Brain microvascular endothelial cell (primary cell): ENCODE data around the gene KLK2.

Source experiments
- DNase-seq: peaks from one replicate; pipeline ENCODE4 v3.0.0-alpha.2; 2020
- H3K27ac ChIP-seq: fragments of 250-450 bp; sonication (Bioruptor Pico); 2 replicates; pipeline ENCODE4 v1.5.1; 2020; ENCODE audit warnings: mild to moderate bottlenecking, moderate library complexity
- H3K27me3 ChIP-seq: fragments of 250-450 bp; sonication (Bioruptor Pico); replicated peaks from 2 replicates; pipeline ENCODE4 v1.5.1; 2020; ENCODE audit warnings: mild to moderate bottlenecking
- H3K36me3 ChIP-seq: fragments of 250-450 bp; sonication (Bioruptor Pico); replicated peaks from 2 replicates; pipeline ENCODE4 v1.5.1; 2020; ENCODE audit warnings: mild to moderate bottlenecking
- H3K4me3 ChIP-seq: 2 replicates; pipeline ENCODE4 v1.5.1; 2011; ENCODE audit warnings: low read depth, mild to moderate bottlenecking, control low read depth, low read length, moderate library complexity
- CTCF ChIP-seq: IDR thresholded peaks from 2 replicates; pipeline ENCODE4 v1.5.1; 2011; ENCODE audit warnings: low read depth, mild to moderate bottlenecking, moderate library complexity, low read length, control low read depth, inconsistent platforms; ENCODE audit errors: missing control alignments
- in situ Hi-C: cut with HindIII; loops from 2 replicates; pipeline ENCODE4 v1.10.0; 2017; ENCODE audit warnings: low sequenced_read_pairs, low pct_ligation_motif_present

The KLK2 gene

GRCh38 chr19:50896591-50897190 is 23.5 kb downstream of the KLK2 start:
- Histone ChIP-seq H3K27ac (no peak overlapping the region), H3K36me3 (no peaks in the 10 kb centered on the region), H3K27me3 (no peaks in the 10 kb centered on the region), H3K4me3 (no peak overlapping the region)
- DNase-seq, result peak; percentile 49
- TF ChIP-seq CTCF, result no peak
- in situ Hi-C loops, result no loop called here

GRCh38 chr19:50897191-50897607 is 24.0 kb downstream of the KLK2 start:
- Histone ChIP-seq H3K4me3 (no peak overlapping the region), H3K27me3 (no peaks in the 10 kb centered on the region), H3K36me3 (no peaks in the 10 kb centered on the region), H3K27ac (no peak overlapping the region)
- in situ Hi-C loops, result no loop called here
- TF ChIP-seq CTCF, result no peak
- no peak for DNase-seq

- Histone ChIP-seq H3K36me3 (no peaks in the 10 kb centered on the region), H3K27ac (no peak overlapping the region), H3K27me3 (no peaks in the 10 kb centered on the region), H3K4me3 (no peak overlapping the region)
- no peak for TF ChIP-seq CTCF
- DNase-seq, result no peak
- in situ Hi-C loops, result no loop called here
Observed at GRCh38 chr19:50897612-50898011, 24.4 kb downstream of the KLK2 start.

GRCh38 chr19:50898018-50898417 is 24.8 kb downstream of the KLK2 start:
- Histone ChIP-seq H3K36me3 (no peaks in the 10 kb centered on the region), H3K27ac (no peak overlapping the region), H3K4me3 (no peak overlapping the region), H3K27me3 (no peaks in the 10 kb centered on the region)
- no peak for TF ChIP-seq CTCF
- DNase-seq, result no peak
- in situ Hi-C loops, result no loop called here

- Histone ChIP-seq H3K27me3 (no peaks in the 10 kb centered on the region), H3K4me3 (no peak overlapping the region), H3K27ac (no peak overlapping the region), H3K36me3 (no peaks in the 10 kb centered on the region)
- DNase-seq, result no peak
- TF ChIP-seq CTCF, result no peak
- in situ Hi-C loops, result no loop called here
Observed at GRCh38 chr19:50899569-50899968, 26.3 kb downstream of the KLK2 start.

- in situ Hi-C loops, result no loop called here
Observed at GRCh38 chr19:50902640-50903039, 29.4 kb downstream of the KLK2 start.

More at GRCh38 chr19:50902640-50903039, 29.4 kb downstream of the KLK2 start:
- no peaks in the 10 kb centered on the region for H3K36me3 ChIP-seq
- no peaks in the 10 kb centered on the region for H3K27me3 ChIP-seq
- no peak overlapping the region for H3K27ac ChIP-seq
- no peak for TF ChIP-seq CTCF
- DNase-seq, result no peak
- H3K4me3 ChIP-seq, result no peak overlapping the region
